ENCODE results near the gene CSF1.

Gene CSF1

DNA sequence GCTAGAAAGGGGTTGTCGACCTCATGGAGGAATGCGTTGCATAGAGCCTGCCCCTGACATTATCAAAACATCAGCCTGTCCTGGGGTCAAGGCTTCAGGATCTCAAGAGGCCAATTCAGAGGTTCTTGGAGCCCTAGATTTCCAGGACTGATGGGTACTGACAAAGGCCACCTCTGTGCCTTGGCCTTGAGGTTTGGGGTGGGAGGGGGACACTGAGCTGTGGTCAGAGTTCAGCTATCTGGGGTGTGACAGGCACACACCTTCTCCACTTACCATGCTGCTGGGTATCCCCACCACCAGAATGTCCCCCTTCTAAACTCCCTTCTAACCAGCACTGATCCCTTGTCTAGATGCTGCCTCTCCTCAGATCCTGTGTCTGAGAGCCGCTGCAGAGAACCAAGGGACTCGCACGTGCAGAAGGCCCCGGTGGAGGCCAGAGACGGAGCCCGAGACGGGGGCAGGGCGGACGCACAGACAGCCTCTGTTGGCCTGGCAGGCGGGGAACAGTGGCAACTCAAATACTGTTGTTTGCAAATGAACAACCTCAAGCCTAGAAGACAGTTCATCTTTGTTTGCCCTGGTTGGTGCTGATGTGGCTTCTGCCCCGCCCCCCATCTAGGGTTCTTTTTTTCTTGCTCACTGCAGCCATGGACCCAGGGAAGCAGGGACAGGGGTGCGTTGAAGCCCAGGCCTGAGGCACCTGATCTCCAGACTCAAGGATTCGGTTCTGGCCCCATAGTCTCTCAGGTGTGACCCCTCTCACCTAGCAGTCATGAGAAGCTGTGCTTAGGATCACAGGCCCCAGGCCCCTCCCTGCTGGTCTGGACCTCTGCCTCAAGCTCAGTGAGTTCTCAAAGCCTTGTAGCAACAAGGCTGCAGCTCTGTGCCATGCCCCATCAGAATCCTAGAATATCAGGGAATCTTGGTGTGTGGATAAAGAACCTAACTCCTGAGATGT lies 28.1 kb upstream of the CSF1 start:
- DNase-seq: no peak

GRCh38 chr1:109883248-109883955 lies 27.2 kb upstream of the CSF1 start:
- no peak for DNase-seq

DNA sequence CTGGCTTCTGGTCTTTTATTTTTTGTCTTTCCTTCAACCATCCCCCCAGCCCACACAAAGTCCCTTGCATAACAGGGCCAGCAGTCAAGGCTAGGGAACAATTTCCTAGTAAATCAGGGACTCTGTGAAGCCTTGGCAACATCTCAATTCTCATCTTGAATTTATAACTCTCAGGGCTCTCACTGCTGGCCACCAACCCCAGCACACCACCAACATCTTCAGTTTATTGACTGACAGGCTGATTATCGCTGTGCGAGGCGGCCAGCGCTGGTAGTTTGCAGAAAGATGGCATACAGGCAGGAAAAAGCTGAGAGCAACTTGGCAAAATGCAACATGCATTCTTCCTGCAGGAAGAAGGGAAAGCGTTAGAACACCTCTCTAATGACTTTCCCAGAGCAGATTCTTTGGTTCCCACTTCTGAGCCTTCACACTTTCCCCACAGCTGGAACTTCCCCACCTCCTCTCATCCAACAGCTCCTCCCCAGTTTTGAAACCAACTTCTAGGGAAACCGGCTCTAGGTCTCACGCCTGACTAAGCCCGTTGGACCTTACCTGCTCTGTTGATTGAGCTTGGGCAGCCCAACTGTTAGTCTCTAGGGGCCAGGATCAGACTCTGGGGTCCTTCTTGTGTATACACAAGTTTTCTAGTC lies 26.3 kb upstream of the CSF1 start:
- DNase-seq: peak in 3 of 4 experiments; percentile 54 to 62 (median 59)

GRCh38 chr1:109885589-109885988 lies 25.1 kb upstream of the CSF1 start:
- no peak for DNase-seq

DNA sequence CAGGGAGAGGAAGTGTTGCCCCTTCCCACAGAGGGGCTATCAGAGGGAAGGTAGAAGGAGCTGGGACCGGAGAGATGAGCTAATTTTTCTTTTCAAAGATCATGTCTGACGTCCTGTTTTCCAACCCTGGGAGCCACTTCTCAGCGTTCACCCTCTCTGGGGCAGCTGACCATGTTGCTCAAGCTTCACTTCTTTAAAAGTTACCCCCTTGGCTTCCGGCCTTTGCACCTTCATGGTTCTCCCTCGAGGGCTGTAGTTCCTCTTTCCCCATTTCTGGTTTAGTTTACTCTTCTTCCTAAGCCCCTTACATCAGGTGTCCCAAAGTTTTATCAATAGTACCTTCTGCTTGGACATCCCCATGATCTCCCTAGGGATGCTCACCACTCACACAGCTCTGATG lies 23.8 kb upstream of the CSF1 start:
- peak; percentile 84 to 91 (median 90) for DNase-seq

DNA sequence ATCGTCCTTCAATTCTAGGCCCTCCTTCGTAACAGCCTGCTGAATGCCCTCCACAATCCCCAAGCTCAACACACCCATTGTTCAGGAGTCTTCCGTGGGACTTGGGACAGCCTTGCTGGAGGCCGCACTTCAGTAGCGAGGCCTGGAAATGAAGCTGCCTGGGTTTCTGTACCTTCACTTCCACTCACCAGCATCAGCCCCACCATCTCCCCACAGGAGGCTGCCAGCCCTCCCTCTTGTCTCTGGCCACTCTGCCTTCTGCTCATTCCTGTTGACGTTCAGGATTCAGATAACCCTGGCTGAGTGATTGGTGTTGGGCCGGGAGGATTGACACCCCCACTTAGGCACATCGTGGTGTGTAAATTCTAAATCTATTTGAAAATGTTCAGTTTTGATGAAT lies 23.4 kb upstream of the CSF1 start:
- DNase-seq: no peak

DNA sequence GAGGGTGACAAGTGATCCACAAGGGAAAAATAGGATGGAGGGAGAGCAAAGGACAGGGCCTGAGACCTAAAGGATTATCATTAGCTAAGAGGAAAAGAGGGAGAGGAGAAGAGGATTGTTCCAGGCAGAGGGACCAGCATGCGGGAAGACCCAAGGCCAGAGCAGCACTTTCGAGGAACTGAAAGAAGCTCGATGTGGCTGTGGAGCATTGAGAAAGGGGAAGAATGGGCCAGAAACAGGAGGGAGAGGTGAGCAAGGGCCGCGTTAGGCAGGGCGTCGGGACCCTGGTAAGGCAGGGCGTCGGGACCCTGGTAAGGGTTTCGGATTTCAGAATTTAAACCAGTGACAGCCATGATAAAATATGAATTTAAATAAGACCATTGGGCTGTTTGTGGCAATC lies 22.8 kb upstream of the CSF1 start:
- peak; percentile 49 to 71 (median 63) for DNase-seq

- DNase-seq: no peak
Observed at GRCh38 chr1:109889094-109889493, 21.6 kb upstream of the CSF1 start.

- peak; percentile 89 to 96 (median 91) for DNase-seq
Observed at GRCh38 chr1:109890115-109890953, 20.3 kb upstream of the CSF1 start.

DNA sequence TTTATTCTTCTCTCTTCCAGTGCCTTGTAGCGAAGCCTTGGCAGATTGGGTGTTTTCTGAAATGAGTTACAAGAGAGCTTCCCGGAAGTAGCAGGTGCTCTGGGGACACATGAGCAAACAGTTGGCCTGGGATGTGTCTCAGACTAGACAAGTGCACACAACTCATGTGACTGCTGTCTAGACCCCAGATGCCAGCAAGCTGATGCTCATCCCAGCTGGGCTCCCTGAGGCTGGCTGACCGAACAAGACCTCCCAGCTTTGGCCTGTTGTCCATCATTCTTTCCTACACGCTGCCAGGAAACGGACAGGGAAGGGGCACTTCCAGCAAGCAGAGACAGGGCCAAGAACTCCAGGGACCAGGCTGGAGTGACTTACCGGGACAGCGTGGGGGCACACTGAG lies 18.7 kb upstream of the CSF1 start:
- no peak for DNase-seq

- peak in 3 of 4 experiments; percentile 50 to 51 (median 50) for DNase-seq
Observed at GRCh38 chr1:109892561-109893368, 17.9 kb upstream of the CSF1 start.

DNA sequence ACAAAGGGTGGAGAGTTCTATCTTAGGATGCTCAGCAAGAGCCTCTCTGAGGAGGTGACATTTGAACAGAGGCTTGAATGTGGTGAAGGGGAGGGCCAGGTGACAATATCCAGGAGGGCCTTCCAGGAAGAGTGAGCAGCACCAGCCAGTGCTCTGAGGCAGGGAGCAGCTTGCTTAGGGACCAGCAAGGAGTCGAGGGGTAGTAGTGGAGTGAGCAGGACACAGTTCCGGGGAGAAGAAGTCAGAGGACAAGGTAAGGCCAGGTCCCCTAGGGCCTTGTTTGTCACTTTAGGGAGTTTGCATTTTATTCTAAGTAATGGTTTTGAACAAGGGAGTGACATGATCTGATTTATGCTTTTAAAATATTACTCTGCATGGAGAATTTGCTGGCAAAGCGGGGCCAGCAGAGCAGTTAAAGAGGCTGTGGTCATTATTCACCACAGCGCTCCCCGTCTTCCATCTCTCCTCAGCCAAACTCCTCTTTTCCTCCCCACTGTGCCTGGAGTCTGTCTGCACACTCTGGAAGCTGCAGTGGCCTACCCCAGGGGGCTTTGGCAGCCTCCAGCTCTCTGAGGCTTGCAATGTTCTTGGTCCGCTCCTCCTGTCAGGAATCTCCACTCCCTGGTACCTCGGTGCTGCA lies 17.0 kb upstream of the CSF1 start:
- DNase-seq: no peak

DNA sequence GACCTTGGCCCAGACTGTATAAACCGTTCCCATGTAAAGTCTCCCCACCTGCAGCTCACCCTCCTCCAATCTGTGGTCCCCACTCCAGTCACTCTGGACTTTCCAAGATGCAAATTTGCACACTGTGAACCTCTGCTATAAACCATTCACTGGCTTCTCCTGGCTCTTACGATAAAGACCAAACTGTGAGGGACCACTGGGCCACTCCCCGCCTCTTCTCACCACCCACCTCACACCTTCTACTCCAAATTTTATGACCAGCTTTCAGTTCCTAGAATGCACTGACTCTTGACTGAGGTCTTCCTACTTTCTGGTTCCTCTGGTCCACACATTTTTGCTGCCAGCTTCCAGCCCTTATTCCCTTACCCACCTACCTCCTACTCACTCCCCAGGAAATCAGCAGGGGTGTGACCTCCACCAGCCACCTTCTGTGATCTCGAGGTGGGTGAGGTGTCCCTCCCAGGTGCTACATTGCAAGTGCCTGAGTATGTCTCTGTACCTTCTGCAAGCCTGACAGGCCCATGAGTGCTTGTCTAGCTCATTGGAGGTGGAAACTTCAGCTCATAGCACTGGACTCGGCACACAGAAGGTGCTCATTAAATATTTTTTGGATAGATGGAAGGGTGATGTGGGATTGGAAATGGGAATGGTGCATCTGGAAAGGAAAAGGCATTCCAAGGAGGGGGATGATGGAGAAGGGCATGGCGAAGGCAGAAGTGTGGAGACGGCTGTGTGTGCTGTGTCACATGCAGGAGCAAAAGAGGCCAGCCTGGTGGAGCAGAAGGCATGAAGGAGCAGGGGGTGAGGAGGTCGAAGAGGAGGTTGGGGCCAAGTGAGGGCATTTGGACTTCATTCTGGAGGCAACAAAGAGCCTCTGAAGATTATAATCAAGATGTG lies 15.6 kb upstream of the CSF1 start:
- peak in 1 of 4 experiments; percentile 39 for DNase-seq

DNA sequence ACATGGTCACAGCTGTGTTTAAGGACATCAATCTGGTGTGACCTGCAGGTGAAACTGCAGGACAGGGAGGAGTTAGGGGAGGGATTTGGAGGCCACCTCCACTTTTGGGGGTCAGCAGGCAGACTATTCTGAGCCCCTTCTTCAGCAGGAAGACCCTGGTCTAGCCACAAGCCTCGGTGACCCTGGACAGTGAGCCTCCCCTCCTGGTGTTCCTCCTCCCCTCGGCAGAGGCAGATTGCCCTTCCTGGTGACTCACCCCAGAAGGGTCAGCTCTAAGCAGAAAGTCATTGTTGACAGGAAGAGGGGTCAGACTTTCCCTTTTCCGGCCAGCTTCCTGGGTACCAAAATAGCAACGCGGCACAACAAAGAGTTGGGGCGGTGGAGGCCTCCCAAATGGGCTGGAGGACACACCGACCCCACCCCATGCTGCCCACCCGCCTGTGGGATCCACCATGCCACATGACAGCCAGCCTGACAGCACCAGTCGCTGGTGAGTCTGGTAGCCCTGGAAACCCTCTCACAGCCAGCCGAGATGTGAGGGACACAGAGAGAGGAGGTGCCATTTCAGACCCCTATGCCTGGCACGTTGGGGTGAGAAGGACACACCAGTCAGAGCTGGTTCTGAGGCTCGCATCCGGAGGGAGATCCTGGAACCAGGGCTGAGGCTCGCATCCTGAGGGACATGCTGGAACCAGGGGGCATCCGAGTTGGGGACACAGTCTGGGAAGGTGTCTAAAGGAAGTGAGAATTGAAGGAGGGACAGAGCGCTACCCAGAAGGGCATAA lies 14.7 kb upstream of the CSF1 start:
- DNase-seq: peak; percentile 60 to 83 (median 78)

GRCh38 chr1:109896681-109897080 lies 14.0 kb upstream of the CSF1 start:
- no peak for DNase-seq

DNA sequence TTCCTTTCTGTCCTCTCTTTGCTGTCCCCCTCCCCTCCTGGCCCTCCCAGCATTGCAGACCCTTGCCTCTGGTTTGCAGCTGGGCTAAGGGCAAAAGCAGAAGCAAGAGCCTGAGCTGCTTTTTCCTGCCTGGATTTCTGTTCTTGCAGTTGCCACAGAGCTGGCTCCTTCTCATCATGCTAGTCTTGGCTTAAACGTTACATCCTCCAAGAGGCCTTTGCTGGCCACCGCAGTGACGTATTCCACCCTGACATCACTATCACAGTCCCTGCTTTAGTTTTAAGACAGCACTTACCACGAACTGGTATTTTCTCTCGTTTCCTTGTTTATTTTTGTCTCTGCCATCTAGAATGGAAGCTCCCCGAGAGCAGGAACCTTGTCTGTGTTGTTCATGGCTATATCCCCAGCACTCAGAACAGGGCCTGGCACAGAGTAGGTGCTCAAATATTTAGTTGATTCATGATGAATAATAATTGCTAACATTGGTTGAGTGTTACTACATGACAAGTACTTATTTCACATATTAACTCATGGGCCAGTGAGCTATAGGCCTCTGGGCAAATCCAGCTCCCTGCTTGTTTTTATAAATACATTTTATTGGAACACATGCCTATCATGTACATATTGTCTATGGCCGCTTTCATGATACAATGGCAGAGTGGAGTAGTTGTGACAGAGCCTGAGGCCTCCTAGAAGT lies 13.2 kb upstream of the CSF1 start:
- DNase-seq: peak; percentile 40 to 72 (median 66)

GRCh38 chr1:109898842-109899241 lies 11.8 kb upstream of the CSF1 start:
- DNase-seq: no peak

DNA sequence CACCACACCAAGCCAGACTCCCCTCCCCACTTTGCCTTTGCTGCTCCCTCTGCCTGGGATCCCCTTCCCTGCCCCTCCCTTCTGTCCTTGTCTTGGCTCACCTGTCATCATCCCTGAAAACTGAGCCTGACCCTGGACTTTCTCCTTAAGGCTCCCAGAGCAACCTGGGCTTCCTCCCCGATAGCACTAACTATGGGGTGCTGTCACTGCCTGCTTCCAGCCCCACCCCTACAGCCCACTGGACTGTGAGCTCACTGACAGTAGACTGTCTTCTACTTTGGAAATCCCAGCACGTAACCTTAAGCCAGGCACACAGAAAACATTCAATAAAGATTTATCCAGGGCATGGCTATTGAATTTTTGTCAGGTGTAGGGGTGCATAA lies 9.5 kb upstream of the CSF1 start:
- DNase-seq: peak; percentile 34 to 67 (median 60)

Data from suppressor macrophage (primary cell).